GM21423 (cell line): ENCODE measurements around the gene TTLL6.
"Not testable (repeated sequence)": the region's sequence is repeated elsewhere in the genome, so short reads cannot be mapped to it uniquely, and the experiment has no call there.

ENCODE experiments used
- ATAC-seq: cut with Tn5 transposase; IDR thresholded peaks from one replicate; pipeline ENCODE4 v1.9.1; 2021; ENCODE audit warnings: mild to moderate bottlenecking, moderate library complexity; ENCODE audit not compliant: unreplicated experiment

Gene TTLL6

DNA sequence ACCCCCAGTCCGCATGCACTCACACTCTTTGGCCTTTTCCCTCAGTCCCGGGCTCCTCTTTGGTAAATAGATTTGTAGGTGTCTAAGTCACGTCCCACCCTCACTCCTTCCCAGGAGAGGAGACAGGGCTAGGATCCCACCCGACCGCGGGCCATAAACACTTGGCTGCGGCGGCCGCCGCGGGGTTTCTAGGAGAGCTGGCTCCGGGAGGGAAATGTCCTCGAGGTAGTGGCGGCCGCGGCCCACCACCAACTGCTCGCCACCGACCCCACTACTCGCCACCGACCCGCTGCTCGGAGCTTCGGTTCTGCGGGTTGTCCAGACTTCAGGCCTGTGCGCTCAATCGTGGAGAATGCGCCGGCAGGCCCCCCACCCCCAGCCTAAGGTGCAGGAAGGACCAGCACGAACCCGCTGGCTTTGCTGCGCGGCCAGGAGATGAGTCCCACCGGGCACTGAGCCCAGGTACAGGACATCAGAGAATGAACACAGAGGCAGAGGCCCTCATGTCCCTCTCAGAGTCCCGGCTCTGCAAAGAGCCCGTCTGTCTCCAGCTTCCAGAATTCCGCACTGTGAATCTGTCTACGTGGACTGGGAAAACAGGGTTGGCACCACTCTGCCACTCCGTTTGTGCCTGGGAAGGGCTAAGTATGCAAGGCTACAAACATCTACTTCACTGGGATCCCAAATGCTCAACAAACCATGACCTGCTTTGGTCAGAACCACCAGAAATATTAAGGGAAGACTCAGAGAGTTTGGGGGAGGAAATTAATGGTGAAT is 91.6 kb downstream of the TTLL6 start:
- no peak for ATAC-seq

GRCh38 chr17:48725004-48725287 is 92.1 kb downstream of the TTLL6 start:
- ATAC-seq = no peak

GRCh38 chr17:48724251-48725003 is 92.6 kb downstream of the TTLL6 start:
- no peak for ATAC-seq

GRCh38 chr17:48723423-48724250 is 93.4 kb downstream of the TTLL6 start:
- ATAC-seq = no peak

DNA sequence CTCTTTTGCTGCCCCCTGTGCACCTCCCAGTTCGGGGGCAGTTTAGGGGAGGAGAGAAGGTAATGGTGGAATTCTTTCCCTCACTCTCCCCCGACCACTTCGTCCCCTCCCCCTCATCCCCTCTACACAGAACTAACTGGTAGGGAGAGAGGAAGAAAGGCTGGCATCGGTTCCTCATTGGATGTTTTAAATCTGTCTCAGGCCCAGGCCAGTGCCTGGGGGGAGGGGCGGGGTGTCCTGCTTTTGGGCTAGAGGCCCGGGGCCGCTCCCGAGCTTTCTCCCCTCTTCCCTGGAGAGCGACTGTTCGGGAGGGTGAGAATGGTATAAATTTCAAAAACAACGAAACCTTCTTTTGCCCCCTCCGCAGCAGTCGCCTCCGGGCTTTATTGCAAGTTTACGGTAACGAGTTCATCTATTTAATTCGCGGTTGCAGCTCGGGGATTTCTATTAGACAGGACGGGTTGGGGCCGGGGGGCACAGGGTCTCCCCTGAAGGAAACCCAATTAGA is 94.1 kb downstream of the TTLL6 start, which contains the start of gene PRAC2:
PRAC2 (plus strand) TSS at position 271 of the 508 bp plus-strand sequence. CDS start 1,226 bp downstream, outside the sequence.
- no peak for ATAC-seq

DNA sequence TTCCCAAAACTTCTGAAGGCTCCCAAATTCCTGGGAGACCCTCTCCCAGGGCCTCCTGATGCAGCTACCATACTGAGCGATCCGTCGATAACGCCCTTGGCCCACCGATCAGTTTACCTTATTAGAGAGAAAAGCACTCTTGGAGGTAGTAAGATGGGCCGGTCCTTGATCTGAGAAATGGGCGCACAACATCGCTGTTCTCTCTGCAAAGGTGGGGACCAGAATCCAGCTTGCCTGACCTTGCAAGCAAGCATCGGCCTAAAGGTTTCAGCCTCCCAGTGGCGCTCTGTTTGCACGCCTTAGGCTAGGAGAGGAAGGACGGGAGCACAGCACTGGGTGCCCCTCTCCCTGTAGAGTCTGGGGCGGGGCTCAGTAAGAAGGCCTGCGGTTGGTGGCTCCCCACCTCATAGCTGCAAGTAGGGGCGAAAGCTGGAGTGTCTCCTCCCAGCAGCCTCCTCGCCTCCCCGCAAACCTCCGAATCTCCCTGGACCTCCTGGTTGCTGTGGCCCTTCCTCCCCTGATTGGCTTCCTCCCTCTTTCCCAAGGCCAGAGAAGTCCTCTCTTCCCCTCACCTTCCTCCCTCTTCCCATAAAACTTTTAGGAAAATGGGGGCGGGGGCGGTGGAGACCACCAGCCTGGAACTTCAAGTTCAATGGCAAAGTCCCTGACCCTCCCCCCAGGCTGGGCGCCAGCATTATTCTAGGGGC is 94.7 kb downstream of the TTLL6 start, which contains the start of gene PRAC1:
PRAC1 (minus strand) TSS at position 318 of the 707 bp plus-strand sequence; CDS start at position 192, 126 bp downstream.
- ATAC-seq = no peak

GRCh38 chr17:48721009-48721402 is 96.0 kb downstream of the TTLL6 start:
- ATAC-seq = no peak

- no peak for ATAC-seq
Measured at GRCh38 chr17:48720266-48721008, 96.6 kb downstream of the TTLL6 start.

DNA sequence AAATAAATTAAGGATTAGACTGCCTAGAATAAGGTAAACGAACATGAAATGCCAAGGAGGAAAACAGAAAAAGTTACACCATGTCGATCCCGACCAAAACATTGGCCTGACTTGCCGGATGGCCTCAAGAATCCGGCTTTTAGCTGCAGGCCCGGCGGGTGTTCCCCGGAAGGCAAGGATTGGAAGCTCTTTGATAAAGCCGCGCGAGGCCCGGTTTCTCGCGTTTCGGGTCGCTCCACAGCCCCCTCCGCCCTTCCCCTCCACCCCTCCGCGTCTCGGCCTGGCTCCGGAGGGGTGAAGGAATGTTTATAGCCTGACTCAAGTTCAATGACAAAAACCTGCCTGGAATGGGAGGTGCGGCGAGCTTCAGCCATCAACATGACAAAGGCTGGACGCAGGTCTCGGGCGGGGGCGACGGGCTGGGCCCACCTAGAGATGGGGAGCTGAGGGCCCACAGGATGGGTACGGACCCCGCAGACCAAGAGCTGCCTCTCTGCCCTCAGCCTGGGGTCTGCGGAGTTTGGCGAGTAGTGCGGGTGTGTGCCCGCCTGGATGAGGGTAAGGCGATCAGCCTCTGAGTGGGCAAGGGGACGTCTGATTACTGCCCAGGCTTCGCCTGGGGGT is 97.3 kb downstream of the TTLL6 start:
- no peak for ATAC-seq

DNA sequence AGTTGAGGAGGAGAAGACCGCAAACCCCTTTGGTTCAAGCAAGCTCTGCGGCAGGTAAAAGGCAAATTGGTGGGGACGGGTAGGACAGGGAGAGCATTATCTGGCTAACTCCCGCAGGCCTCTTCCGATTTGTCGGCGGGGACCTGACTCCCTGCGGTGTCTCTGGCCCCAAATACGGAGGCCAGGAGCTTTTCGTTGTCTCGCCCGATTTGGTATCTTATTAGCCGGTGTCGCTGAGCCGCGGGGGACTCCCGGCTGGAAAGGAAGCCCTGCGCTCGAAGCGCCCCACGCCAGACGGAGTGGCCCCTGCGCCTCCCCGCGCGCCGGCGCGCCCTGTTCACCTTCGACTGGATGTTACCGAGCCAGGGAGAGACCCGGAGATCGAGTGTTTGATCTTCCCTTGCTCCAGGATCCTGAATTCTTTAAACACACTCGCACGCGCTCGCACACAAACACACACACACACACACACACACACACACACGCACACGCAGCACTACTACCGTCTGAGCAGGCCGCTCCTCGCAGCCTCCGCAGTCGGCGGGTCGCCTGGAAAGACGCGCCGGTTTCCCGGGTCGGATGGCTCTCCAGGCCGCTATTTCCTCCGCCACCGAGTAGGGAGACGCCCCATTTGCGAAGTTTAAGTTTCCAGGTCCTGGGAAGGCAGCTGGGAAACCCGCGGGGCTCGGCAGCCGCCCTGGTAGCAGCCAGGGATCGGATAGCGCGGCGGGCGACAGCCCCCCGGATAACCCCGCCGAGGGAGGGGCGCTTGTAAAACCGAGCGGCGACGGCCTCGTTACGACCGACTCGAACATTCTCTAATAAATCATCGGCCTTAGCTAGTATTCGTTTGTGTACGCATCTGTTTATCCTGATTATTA is 98.0 kb downstream of the TTLL6 start:
- no peak for ATAC-seq

DNA sequence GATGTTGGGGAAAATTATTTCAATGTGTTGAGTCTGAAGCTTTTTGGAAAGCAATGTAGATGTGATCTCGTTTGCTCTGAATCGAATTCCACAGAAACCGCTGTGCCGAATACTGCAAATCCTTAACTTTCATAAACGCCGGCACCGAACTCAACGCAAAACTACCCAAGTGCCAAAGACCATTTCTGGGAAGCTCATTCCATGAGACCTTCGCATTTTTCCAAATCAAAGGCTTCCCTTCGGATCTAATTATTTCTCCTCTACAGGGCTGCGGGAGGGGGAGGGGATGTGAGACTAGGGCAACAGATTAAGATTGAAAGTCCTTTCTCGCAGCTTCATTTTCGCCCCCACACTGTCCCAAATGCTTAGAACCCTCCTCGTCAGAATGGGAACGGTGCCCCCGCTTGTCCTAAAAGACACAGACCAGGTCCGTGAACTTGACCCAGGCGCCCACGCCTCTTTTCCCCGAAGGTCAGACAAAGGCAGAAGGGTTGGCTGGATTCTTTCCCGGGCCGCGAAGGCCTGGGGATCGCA is 98.7 kb downstream of the TTLL6 start:
- no peak for ATAC-seq

DNA sequence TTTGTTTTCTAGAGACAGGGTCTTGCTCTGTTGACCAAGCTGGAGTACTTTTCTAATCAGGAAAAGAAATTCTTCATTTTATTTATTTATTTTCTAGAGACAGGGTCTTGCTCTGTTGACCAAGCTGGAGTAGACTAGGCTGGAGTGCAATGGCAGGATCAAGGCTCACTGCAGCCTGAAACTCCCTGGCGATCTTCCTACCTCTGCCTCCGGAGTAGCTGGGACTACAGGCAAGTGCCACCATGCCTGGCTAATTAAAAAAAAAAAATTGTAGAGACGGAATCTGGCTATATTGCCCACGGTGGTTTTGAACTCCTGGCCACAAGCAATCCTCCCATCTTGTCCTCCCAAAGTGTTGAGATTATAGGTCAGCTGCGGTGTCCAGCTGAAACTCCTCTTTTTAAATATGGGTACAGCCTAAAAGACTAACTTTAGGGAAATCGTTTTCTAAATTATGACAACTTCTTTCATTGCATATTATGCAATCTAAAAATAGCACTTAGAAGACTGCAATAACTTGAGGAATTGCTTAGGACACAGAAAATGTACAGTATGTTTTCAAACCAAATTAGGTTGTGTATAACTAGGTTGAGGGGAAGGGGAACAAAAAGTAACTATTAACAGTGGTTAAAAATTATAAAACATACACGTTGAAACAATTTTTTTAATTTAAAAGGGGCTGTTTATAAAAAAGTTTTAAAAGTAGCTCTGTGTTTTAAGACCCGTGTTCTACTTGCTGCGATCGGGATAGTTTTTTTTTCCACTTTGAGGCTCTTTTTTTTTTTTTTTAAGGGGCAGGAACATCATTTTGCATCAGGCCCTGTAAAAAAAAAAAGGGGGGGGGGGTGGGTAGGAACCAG is 99.4 kb downstream of the TTLL6 start:
- no peak for ATAC-seq

- not testable (repeated sequence) for ATAC-seq
Measured at GRCh38 chr17:48716549-48716948, 100.5 kb downstream of the TTLL6 start.

DNA sequence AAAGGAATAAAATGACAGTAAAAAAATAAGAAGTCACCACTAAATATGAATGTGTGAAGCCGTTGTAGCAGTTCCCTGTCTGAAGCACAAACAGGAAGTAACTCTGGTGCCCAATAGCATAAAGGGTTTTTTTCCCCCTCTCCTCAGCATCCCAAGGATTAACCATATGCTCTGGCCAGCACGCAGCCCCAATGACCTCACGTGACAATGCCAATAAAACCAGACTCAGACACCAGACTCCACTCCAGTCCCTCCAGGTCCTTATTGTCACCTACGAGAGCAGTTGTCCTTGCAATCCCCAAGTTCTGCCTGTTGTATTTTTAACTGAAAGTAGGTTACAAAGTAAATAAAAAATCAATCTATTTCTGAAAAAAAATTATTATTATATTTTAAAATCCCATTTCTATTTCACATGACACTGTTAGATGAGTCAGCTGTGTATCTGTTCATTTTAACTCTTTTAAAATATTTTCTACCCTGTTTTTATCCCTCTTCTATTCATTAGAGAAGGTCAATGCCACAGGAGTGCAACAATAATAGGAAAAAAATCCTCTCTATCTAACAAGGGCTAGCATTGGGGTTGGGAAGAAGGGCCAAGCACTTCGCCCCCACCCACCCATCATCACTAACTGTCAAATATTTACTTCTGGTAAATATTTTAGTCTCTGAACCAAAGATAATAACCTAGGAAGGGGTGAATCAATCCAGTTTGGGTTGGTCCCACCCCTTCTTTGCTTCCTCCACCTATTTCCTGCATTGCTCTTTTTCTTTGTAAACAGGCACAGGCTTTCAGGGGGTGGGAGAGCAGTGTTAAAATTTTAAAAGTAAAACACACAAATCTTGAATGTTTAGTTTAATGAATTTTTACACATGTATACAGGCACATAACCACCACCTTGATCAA is 101.3 kb downstream of the TTLL6 start:
- no peak for ATAC-seq
